Measurements from ENCODE around the gene TTLL12.

TTLL12 gene

GRCh38 chr22:43212434-43212952, 25.6 kb upstream of the TTLL12 start:
- Histone ChIP-seq H3K4me1 (ENCODE audit: insufficient read depth, low read length) (peaks cover 3% of the 10 kb centered on the region; the same call in 1 of the 2 replicates), H3K4me3 (ENCODE audit: low read length) (no peak overlapping the region), H3K36me3 (ENCODE audit: insufficient read depth, low read depth, low read length) (no peaks in the 10 kb centered on the region), H3K9me3 (ENCODE audit: insufficient read depth, low read depth, low read length) (no peaks in the 10 kb centered on the region), H3K9ac (ENCODE audit: low read depth, low read length) (no peak overlapping the region), H3K27ac (ENCODE audit: low read length) (no peak overlapping the region), H3K27me3 (ENCODE audit: insufficient read depth, low read length) (no peaks in the 10 kb centered on the region)

- no peaks in the 10 kb centered on the region for H3K9me3 ChIP-seq (ENCODE audit: insufficient read depth, low read depth, low read length)
- no peaks in the 10 kb centered on the region for H3K27me3 ChIP-seq (ENCODE audit: insufficient read depth, low read length)
- peaks cover 3% of the 10 kb centered on the region; the same call in 1 of the 2 replicates for H3K4me1 ChIP-seq (ENCODE audit: insufficient read depth, low read length)
- H3K4me3 ChIP-seq (ENCODE audit: low read length) = no peak overlapping the region
- H3K36me3 ChIP-seq (ENCODE audit: insufficient read depth, low read depth, low read length) = no peaks in the 10 kb centered on the region
- no peak overlapping the region for H3K27ac ChIP-seq (ENCODE audit: low read length)
- H3K9ac ChIP-seq (ENCODE audit: low read depth, low read length) = no peak overlapping the region
These were observed 25.1 kb upstream of the TTLL12 start for GRCh38 chr22:43211941-43212433.

- no peaks in the 10 kb centered on the region for H3K36me3 ChIP-seq (ENCODE audit: insufficient read depth, low read depth, low read length)
- H3K4me1 ChIP-seq (ENCODE audit: insufficient read depth, low read length) = peaks cover 3% of the 10 kb centered on the region; the same call in 1 of the 2 replicates
- H3K9ac ChIP-seq (ENCODE audit: low read depth, low read length) = no peak overlapping the region
- H3K4me3 ChIP-seq (ENCODE audit: low read length) = no peak overlapping the region
- no peak overlapping the region for H3K27ac ChIP-seq (ENCODE audit: low read length)
- H3K27me3 ChIP-seq (ENCODE audit: insufficient read depth, low read length) = no peaks in the 10 kb centered on the region
- H3K9me3 ChIP-seq (ENCODE audit: insufficient read depth, low read depth, low read length) = no peaks in the 10 kb centered on the region
These were observed 23.9 kb upstream of the TTLL12 start for GRCh38 chr22:43210631-43211515.

DNA sequence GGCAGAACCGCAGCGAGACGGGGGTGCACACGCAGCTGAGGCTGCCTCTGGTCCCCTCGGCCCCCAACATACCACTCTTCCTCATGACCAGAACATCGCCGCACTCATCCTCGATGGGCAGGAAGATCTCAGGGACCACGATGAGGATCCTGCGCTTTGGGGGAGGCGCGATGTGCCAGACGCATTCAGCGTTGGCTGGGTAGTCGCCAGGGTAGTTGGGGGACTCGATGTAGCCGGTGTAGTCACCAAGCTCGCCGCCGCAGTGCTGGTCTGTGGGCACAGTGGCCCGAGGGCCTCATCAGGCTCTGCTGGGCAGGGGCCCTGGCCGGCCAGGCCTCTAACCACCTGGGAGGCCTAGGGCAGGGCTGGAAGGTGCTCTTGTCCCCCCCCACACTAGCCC, 23.0 kb upstream of the TTLL12 start:
- Histone ChIP-seq H3K27ac (ENCODE audit: low read length) (no peak overlapping the region), H3K9me3 (ENCODE audit: insufficient read depth, low read depth, low read length) (no peaks in the 10 kb centered on the region), H3K4me3 (ENCODE audit: low read length) (no peak overlapping the region), H3K27me3 (ENCODE audit: insufficient read depth, low read length) (no peaks in the 10 kb centered on the region), H3K9ac (ENCODE audit: low read depth, low read length) (no peak overlapping the region), H3K36me3 (ENCODE audit: insufficient read depth, low read depth, low read length) (no peaks in the 10 kb centered on the region), H3K4me1 (ENCODE audit: insufficient read depth, low read length) (peaks cover 3% of the 10 kb centered on the region; the same call in 1 of the 2 replicates)

DNA sequence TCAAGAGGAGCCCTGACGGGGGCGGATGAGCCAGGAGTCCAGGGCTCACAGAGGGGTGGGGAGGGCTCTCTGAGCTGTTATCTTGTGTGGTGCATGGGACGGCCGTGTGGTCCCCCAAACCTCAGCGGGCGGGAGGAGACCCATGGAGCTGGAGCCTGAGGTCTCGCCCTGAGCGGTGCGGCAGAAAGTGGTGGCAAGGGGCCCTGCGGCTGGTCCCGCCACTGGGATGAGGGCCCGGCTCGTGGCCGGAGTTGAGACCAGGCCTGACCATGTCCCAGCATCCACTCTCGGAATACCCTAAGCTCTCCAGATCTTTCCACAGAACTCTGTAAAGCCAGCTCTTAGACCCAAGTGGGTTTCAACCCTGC, 22.6 kb upstream of the TTLL12 start:
- H3K4me3 ChIP-seq (ENCODE audit: low read length) = no peak overlapping the region
- no peaks in the 10 kb centered on the region for H3K9me3 ChIP-seq (ENCODE audit: insufficient read depth, low read depth, low read length)
- peaks cover 3% of the 10 kb centered on the region; the same call in 1 of the 2 replicates for H3K4me1 ChIP-seq (ENCODE audit: insufficient read depth, low read length)
- H3K27me3 ChIP-seq (ENCODE audit: insufficient read depth, low read length) = no peaks in the 10 kb centered on the region
- no peak overlapping the region for H3K9ac ChIP-seq (ENCODE audit: low read depth, low read length)
- no peaks in the 10 kb centered on the region for H3K36me3 ChIP-seq (ENCODE audit: insufficient read depth, low read depth, low read length)
- H3K27ac ChIP-seq (ENCODE audit: low read length) = no peak overlapping the region

GRCh38 chr22:43208703-43209522, 22.0 kb upstream of the TTLL12 start:
- Histone ChIP-seq H3K27me3 (ENCODE audit: insufficient read depth, low read length) (no peaks in the 10 kb centered on the region), H3K36me3 (ENCODE audit: insufficient read depth, low read depth, low read length) (no peaks in the 10 kb centered on the region), H3K9ac (ENCODE audit: low read depth, low read length) (no peak overlapping the region), H3K27ac (ENCODE audit: low read length) (no peak overlapping the region), H3K4me3 (ENCODE audit: low read length) (no peak overlapping the region), H3K4me1 (ENCODE audit: insufficient read depth, low read length) (peaks cover 3% of the 10 kb centered on the region; the same call in 1 of the 2 replicates), H3K9me3 (ENCODE audit: insufficient read depth, low read depth, low read length) (no peaks in the 10 kb centered on the region)

DNA sequence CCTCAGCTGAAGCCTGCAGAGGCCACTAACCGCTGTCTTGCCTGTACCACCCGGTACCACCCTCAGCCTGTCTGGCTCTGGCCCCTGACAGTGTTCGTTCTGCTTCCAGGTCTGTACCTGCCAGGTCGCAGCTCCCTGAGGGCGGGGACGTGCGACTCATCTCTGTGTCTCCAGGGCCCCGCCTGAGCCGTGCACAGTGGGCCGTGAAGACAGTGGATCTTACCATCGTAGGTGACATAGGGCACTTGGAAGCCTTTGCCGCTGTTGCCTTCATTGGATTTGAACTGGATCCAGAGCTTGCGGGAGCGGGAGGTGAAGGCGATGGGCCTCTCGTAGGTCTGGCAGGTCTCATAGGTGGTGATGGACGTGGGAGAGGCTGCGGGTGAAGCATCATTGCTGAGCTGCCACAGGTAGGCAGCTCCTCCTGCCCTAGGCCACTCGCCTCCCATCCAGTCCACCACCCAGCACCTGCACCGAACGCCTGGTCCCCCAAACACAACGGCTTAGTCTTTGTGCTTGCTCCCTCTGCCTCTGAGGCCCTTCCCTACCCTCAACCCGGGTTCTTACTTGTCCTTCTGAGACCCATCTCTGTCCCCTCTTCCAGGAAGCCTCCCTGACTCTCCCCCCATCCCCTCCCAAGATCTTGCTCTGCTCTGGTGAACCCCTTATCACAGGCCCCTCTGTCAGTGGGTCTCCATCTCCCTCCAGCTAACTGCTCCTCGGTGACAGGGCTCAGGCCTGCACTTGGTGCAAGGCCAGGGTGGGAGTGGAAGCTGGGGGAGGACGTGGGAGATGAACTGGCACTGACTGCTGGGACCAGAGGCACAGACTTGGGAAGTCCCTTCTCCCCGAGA, 21.1 kb upstream of the TTLL12 start:
- no peak overlapping the region for H3K9ac ChIP-seq (ENCODE audit: low read depth, low read length)
- H3K27me3 ChIP-seq (ENCODE audit: insufficient read depth, low read length) = no peaks in the 10 kb centered on the region
- H3K9me3 ChIP-seq (ENCODE audit: insufficient read depth, low read depth, low read length) = no peaks in the 10 kb centered on the region
- H3K27ac ChIP-seq (ENCODE audit: low read length) = no peak overlapping the region
- H3K36me3 ChIP-seq (ENCODE audit: insufficient read depth, low read depth, low read length) = no peaks in the 10 kb centered on the region
- no peaks in the 10 kb centered on the region for H3K4me1 ChIP-seq (ENCODE audit: insufficient read depth, low read length)
- H3K4me3 ChIP-seq (ENCODE audit: low read length) = no peak overlapping the region

GRCh38 chr22:43207386-43207785, 20.5 kb upstream of the TTLL12 start:
- no peak overlapping the region for H3K27ac ChIP-seq (ENCODE audit: low read length)
- H3K9me3 ChIP-seq (ENCODE audit: insufficient read depth, low read depth, low read length) = no peaks in the 10 kb centered on the region
- H3K4me3 ChIP-seq (ENCODE audit: low read length) = no peak overlapping the region
- H3K4me1 ChIP-seq (ENCODE audit: insufficient read depth, low read length) = peaks cover 4% of the 10 kb centered on the region; the same call in 1 of the 2 replicates
- H3K36me3 ChIP-seq (ENCODE audit: insufficient read depth, low read depth, low read length) = no peaks in the 10 kb centered on the region
- no peaks in the 10 kb centered on the region for H3K27me3 ChIP-seq (ENCODE audit: insufficient read depth, low read length)
- no peak overlapping the region for H3K9ac ChIP-seq (ENCODE audit: low read depth, low read length)

DNA sequence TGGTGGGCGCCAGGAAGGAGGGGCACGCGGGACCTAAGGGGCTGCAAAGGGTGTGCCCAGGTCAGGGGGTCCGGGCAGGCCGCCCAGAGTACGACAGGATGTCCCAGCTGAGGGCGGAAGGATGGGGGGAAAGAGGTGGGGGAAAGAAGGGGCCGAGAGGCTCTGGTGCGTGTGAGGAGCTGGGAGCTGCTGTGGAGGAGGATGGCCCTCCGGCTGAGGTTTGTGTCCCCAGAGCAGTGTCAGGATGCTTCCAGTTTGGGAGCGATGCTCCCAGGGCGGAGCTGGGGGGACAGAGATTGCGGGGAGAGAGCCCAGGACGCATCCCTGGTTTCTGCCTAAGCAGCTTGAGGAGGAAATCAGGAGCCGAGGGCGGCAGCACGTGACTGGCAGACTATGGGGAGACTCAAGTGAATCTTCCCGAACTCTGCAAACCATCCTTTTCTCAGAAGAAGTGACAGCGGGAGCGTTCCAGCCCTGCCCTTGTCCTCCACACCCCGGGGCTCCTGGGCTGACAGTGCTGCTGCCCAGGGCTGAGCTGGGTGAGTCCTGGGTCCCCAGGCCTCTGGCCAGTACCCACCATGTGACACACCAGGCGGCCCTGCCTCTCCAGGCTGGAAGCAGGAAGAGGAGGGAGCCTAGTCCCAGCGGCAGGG, 19.7 kb upstream of the TTLL12 start:
- no peaks in the 10 kb centered on the region for H3K36me3 ChIP-seq (ENCODE audit: insufficient read depth, low read depth, low read length)
- H3K27ac ChIP-seq (ENCODE audit: low read length) = no peak overlapping the region
- H3K4me1 ChIP-seq (ENCODE audit: insufficient read depth, low read length) = peaks cover 4% of the 10 kb centered on the region; the same call in 1 of the 2 replicates
- H3K9me3 ChIP-seq (ENCODE audit: insufficient read depth, low read depth, low read length) = no peaks in the 10 kb centered on the region
- no peak overlapping the region for H3K9ac ChIP-seq (ENCODE audit: low read depth, low read length)
- no peak overlapping the region for H3K4me3 ChIP-seq (ENCODE audit: low read length)
- no peaks in the 10 kb centered on the region for H3K27me3 ChIP-seq (ENCODE audit: insufficient read depth, low read length)

DNA sequence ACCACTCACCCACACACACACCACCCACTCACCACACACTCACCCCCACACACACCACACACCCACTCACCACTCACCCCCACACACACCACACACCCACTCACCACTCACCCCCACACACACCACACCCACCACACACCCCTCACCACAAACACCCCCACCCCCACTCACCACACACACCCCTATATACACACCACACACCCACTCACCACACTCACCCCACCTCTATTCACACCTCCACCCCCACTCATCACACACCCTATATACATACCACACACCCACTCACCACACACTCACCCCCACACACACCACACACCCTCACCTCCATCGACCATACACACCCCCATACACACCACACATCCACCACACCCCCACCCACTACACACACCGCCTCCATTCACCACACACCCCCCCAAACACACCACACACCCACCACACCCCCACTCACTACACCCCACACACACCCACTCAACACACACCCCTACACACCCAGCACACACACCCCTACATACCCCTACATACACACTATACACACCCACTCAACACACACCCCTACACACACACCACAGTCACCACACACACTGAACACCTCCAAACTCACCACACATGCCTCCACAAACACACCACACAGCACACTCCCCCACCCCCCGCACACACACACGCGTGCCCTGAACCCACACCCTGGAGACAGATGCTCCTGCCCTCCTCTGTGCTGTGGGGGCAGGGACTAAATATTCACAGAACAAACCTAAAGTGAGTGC, 19.0 kb upstream of the TTLL12 start:
- Histone ChIP-seq H3K36me3 (ENCODE audit: insufficient read depth, low read depth, low read length) (no peaks in the 10 kb centered on the region), H3K4me3 (ENCODE audit: low read length) (no peak overlapping the region), H3K9ac (ENCODE audit: low read depth, low read length) (no peak overlapping the region), H3K27ac (ENCODE audit: low read length) (no peak overlapping the region), H3K9me3 (ENCODE audit: insufficient read depth, low read depth, low read length) (no peaks in the 10 kb centered on the region), H3K4me1 (ENCODE audit: insufficient read depth, low read length) (peaks cover 4% of the 10 kb centered on the region; the same call in 1 of the 2 replicates), H3K27me3 (ENCODE audit: insufficient read depth, low read length) (no peaks in the 10 kb centered on the region)

All from iPS-20b (cell line).